GM19467 (cell line): ENCODE data around the gene TEKT4.
"Not testable (repeated sequence)": the region's sequence is repeated elsewhere in the genome, so short reads cannot be mapped to it uniquely, and the experiment has no call there.

ENCODE experiments used
- ATAC-seq: cut with Tn5 transposase; IDR thresholded peaks from one replicate; pipeline ENCODE4 v1.9.1; 2021; ENCODE audit warnings: mild to moderate bottlenecking, moderate library complexity; ENCODE audit not compliant: unreplicated experiment

TEKT4 gene

GRCh38 chr2:94871226-94872087 is at the start of gene TEKT4:
TSS of gene TEKT4 (plus strand) at chr2:94871430. CDS start at chr2:94871580, 150 bp downstream.
- no peak for ATAC-seq

GRCh38 chr2:94839224-94839623 is 32.0 kb upstream of the TEKT4 start:
- ATAC-seq, result not testable (repeated sequence)

GRCh38 chr2:94856856-94857255 is 14.4 kb upstream of the TEKT4 start:
- not testable (repeated sequence) for ATAC-seq

GRCh38 chr2:94857367-94858162 is 13.7 kb upstream of the TEKT4 start:
- not testable (repeated sequence) for ATAC-seq

GRCh38 chr2:94858163-94858888 is 12.9 kb upstream of the TEKT4 start:
- ATAC-seq, result not testable (repeated sequence)

GRCh38 chr2:94861308-94862152 is 9.7 kb upstream of the TEKT4 start:
- ATAC-seq, result no peak

- not testable (repeated sequence) for ATAC-seq
These were observed 8.3 kb upstream of the TEKT4 start for GRCh38 chr2:94862903-94863302.

GRCh38 chr2:94869131-94869530 is 2.1 kb upstream of the TEKT4 start:
- no peak for ATAC-seq

- ATAC-seq, result no peak
These were observed 1.4 kb upstream of the TEKT4 start for GRCh38 chr2:94869552-94870439.

DNA sequence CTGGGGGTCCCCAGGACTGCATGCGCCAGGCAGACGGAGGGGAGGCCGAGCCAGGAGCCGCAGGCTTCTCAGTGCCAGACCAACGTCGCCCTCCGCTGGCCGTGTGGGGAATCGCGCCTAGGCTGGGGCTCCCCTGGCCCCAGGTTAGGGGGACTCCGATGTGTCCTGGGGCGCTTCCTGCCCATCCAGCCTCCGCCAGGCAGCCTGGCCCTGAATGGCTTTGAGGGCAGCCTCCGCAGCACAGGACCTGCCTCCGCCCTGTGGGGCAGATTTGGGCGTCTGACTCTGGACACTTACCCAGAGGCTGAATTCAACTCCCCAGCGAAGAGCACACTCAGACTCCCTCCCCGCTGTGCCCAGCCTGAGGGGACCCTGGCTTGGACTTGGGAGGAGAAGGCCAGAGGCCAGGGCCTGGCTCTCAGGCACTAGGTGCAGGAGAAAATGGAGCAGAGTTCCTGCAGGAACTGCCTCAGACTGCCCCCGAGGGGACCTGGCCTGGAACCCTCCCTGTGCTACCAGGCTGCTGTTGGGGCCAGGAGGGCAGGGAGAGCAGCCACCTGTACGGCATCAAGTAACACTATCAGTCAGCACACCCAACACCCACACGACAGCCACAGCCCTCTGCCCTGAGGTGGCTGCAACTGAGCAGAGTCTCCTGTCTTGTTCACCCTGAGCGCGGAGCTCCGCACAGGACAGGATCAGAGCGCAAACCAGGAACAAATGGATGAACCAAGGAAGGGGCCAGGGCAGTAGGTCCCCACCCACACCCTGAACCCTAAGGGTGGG is 597 bp upstream of the TEKT4 start:
- ATAC-seq, result no peak

- no peak for ATAC-seq
These were observed 923 bp downstream of the TEKT4 start for GRCh38 chr2:94872088-94872618.

GRCh38 chr2:94872676-94873361 is 1.6 kb downstream of the TEKT4 start:
- ATAC-seq, result no peak

- no peak for ATAC-seq
These were observed 2.4 kb downstream of the TEKT4 start for GRCh38 chr2:94873362-94874276.

GRCh38 chr2:94874277-94874997 is 3.2 kb downstream of the TEKT4 start:
- ATAC-seq, result peak; percentile 97

GRCh38 chr2:94875064-94875819 is 4.0 kb downstream of the TEKT4 start:
- ATAC-seq, result no peak
